Endothelial cell of umbilical vein (primary cell): ENCODE results near the gene CAMTA1. TPM values are rescaled to one million over a fixed set of nuclear protein-coding genes. Genes with fewer than 3 reads are reported as not detected.

Source experiments
- BruUV-seq: library from RNA; stranded (reverse); fragments of 400-500 nt; replicated peaks from 2 replicates; lab custom pipeline; 2021; lab: Mats Ljungman, UMichigan
- CTCF ChIA-PET: fragments of 300-600, 350-600 bp; sonication (Branson Sonifier 250); formaldehyde crosslinking; loops from one replicate; lab custom pipeline; 2021; ENCODE audit warnings: antibody characterized with exemption, inconsistent platforms; lab: Charles Lee
- POLR2A ChIA-PET: fragments of 300-600, 350-600 bp; sonication (Branson Sonifier 250); formaldehyde crosslinking; loops from one replicate; lab custom pipeline; 2021; ENCODE audit warnings: antibody characterized with exemption, inconsistent platforms; lab: Charles Lee
- DNase-seq: peaks from one replicate; pipeline ENCODE4 v3.0.0-alpha.2; 2011; ENCODE audit warnings: low read depth, low spot score
- FAIRE-seq: peaks from 2 replicates; lab custom pipeline; 2011; peaks lifted over from hg19 to GRCh38; lab: Jason Lieb, UNC
- H2AFZ ChIP-seq: 2 replicates; pipeline ENCODE4 v1.6.0; 2012; ENCODE audit warnings: low read depth, low read length, control low read depth, inconsistent platforms
- H3K27ac ChIP-seq: 2 replicates; pipeline ENCODE4 v1.5.1; 2011; ENCODE audit warnings: low read depth, mild to moderate bottlenecking, control low read depth, low read length, moderate library complexity; ENCODE audit not compliant: insufficient read depth
- H3K27me3 ChIP-seq, 2 experiments: 2 replicates each; pipeline versions ENCODE4 v1.6.0 to v1.6.1; 2011; ENCODE audit warnings: low read length in 2 of 2, mixed read lengths in 1 of 2; ENCODE audit not compliant: control insufficient read depth in 2 of 2, insufficient read depth in 2 of 2
- H3K36me3 ChIP-seq, 2 experiments: 2 replicates in 1 of 2; 3 replicates in 1 of 2; pipeline ENCODE4 v1.5.1; 2011; ENCODE audit warnings: low read length in 2 of 2, mild to moderate bottlenecking in 1 of 2, moderate library complexity in 1 of 2; ENCODE audit not compliant: control insufficient read depth in 2 of 2, insufficient read depth in 2 of 2; ENCODE audit errors: extremely low read depth in 1 of 2
- H3K4me1 ChIP-seq: 3 replicates; pipeline ENCODE4 v1.5.1; 2011; ENCODE audit warnings: mild to moderate bottlenecking, low read length; ENCODE audit not compliant: control insufficient read depth, insufficient read depth; ENCODE audit errors: extremely low read depth
- H3K4me2 ChIP-seq: 2 replicates; pipeline ENCODE4 v1.6.1; 2011; ENCODE audit warnings: low read length, control low read depth, mixed read lengths; ENCODE audit not compliant: insufficient read depth
- H3K4me3 ChIP-seq, 3 experiments: fragments of 200-600 bp in 1 of 3; sonication (generic), shearing (Covaris generic) in 1 of 3; replicated peaks in 1 of 3; 2 replicates each; pipeline ENCODE4 v1.5.1; 2011 to 2016; ENCODE audit warnings: control low read depth in 3 of 3, low read length in 3 of 3, mild to moderate bottlenecking in 2 of 3, inconsistent platforms in 1 of 3, low read depth in 1 of 3, moderate library complexity in 1 of 3; ENCODE audit not compliant: insufficient read depth in 1 of 3
- H3K79me2 ChIP-seq: 2 replicates; pipeline ENCODE4 v1.6.0; 2012; ENCODE audit warnings: low read length, inconsistent platforms; ENCODE audit not compliant: control insufficient read depth, insufficient read depth
- H3K9ac ChIP-seq: replicated peaks from 2 replicates; pipeline ENCODE3; 2011; ENCODE audit warnings: low read length, control low read depth; ENCODE audit not compliant: insufficient read depth; ENCODE audit errors: extremely low read depth
- H3K9me1 ChIP-seq: replicated peaks from 3 replicates; pipeline ENCODE4 v1.6.0; 2011; ENCODE audit warnings: mild to moderate bottlenecking, low read length; ENCODE audit not compliant: control insufficient read depth, insufficient read depth; ENCODE audit errors: extremely low read depth
- H3K9me3 ChIP-seq: replicated peaks from 2 replicates; pipeline ENCODE4 v1.5.1; 2012; ENCODE audit warnings: low read length, inconsistent platforms; ENCODE audit not compliant: control insufficient read depth, insufficient read depth
- H4K20me1 ChIP-seq: replicated peaks from 2 replicates; pipeline ENCODE3; 2011; ENCODE audit warnings: mild to moderate bottlenecking, low read length; ENCODE audit not compliant: control insufficient read depth, insufficient read depth; ENCODE audit errors: extremely low read depth
- EZH2 ChIP-seq: IDR thresholded peaks from 2 replicates; pipeline ENCODE4 v1.6.1; 2012; ENCODE audit warnings: borderline replicate concordance, low read depth, mild to moderate bottlenecking, moderate library complexity, low read length, inconsistent platforms; ENCODE audit not compliant: severe bottlenecking
- FOS ChIP-seq: IDR thresholded peaks from 2 replicates; pipeline ENCODE4 v1.6.1; 2011; ENCODE audit warnings: mild to moderate bottlenecking, low read length, moderate library complexity, borderline replicate concordance; ENCODE audit not compliant: insufficient read depth
- GATA2 ChIP-seq: IDR thresholded peaks from 2 replicates; pipeline ENCODE4 v1.7.0; 2011; ENCODE audit warnings: low read depth, mild to moderate bottlenecking, moderate library complexity, mixed read lengths, low read length; ENCODE audit not compliant: insufficient read length, insufficient read depth
- JUN ChIP-seq: IDR thresholded peaks from 2 replicates; pipeline ENCODE4 v1.6.1; 2011; ENCODE audit warnings: borderline replicate concordance, low read depth; ENCODE audit not compliant: insufficient read length, insufficient read depth
- MYC ChIP-seq: IDR thresholded peaks from one replicate; pipeline ENCODE4 v1.6.1; 2011; ENCODE audit warnings: mild to moderate bottlenecking, low read depth, low read length
- POLR2A ChIP-seq: IDR thresholded peaks from 2 replicates; pipeline ENCODE4 v1.6.1; 2012; ENCODE audit warnings: low read depth, mild to moderate bottlenecking, control low read depth, low read length
- POLR2AphosphoS5 ChIP-seq: IDR thresholded peaks from 2 replicates; pipeline ENCODE4 v1.6.1; 2012; ENCODE audit warnings: low read depth, mild to moderate bottlenecking, control low read depth, low read length, moderate library complexity; ENCODE audit not compliant: insufficient read depth
- dilution Hi-C: fragments of 300-500 bp; cut with MboI; formaldehyde crosslinking; loops from one replicate; pipeline ENCODE4 v1.15.0; 2019; ENCODE audit warnings: low sequenced_read_pairs; ENCODE audit not compliant: extremely low pct_ligation_motif_present
- intact Hi-C: fragments of 100-400 bp; cut with micrococcal nuclease; formaldehyde crosslinking; loops from one replicate; pipeline ENCODE4 v1.10.0; 2022
- polyA plus RNA-seq, 4 experiments: library from polyadenylated mRNA; depleted of rRNA in 3 of 4; stranded (reverse) in 3 of 4; unstranded in 1 of 4; fragments of >200 nt; gene quantifications; 2 replicates each; pipeline versions ENCODE4 v1.2.1 to v1.2.3, GENCODE V29; 2011 to 2012; ENCODE audit warnings: missing spikeins in 1 of 4
- total RNA-seq: library from RNA; stranded (reverse); gene quantifications from 2 replicates; pipeline ENCODE4 v1.2.3, GENCODE V29; 2021
- TF ChIP-seq, protein P1 (sequence below): IDR thresholded peaks from 2 replicates; pipeline ENCODE4 v1.6.1; 2011; ENCODE audit not compliant: insufficient read depth, insufficient read length
- TF ChIP-seq, protein P2 (sequence below), 2 donors: IDR thresholded peaks; 1 replicate in 1 of 2; 2 replicates in 1 of 2; pipeline ENCODE4 v1.5.1; 2011; ENCODE audit warnings: low read length in 2 of 2, mild to moderate bottlenecking in 2 of 2, moderate library complexity in 2 of 2, control low read depth in 1 of 2, inconsistent platforms in 1 of 2, low read depth in 1 of 2; ENCODE audit not compliant: insufficient read depth in 1 of 2; ENCODE audit errors: extremely low read depth in 1 of 2

CAMTA1 gene
- total and polyA plus RNA-seq, 2 donors (not counting 3 experiments of a cell fraction or from before 2014, with no cell fraction given): 50.8 to 92.7 TPM

DNA sequence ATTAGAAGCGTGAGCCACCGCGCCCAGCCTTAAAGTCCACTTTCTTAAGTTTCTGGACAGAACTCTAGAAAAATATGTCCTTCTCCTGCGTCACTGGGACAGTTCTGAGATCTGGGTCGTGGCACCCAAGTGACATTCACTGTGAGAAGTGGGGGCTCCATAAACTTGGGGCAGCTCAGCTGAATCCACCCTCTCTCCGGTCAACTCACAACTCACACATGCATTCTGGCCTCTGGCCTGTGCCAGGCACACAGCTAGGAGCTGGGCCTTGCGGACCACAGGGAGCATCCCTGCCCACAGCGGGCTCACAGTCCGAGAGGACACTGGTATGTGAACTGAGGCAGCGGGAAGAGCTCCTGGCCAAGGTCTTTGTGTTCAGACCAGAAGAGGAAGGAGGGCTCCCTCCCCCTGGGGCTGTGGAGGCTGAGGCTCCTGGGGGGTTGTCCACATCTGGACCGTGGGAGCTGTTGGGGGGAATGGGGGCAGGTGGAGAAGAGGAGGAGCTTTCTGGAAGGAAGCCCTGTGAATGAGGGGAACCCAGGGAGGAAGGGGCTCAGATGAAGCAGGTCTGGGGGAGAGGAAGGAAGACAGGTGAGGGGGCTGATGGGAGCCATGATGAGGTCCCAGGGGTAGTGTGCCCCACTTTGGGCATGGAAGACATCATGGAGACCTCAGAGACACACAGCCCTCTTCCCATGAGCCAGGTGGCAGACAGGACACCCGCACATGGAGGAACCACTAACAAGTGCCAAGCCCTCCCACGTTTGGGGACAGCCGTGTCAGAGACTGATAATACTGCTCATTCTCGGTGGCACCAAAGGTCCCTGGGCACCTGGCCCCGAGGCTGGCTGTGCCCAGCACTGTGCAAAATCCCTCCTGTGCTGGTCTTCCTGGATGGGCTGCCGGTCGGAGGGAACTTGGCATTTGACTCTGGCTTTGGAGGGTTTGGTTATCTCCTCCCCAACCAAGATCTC, 794.9 kb downstream of the CAMTA1 start:
- DNase-seq (no peak), FAIRE-seq (no peak)
- H2AFZ ChIP-seq: no peak overlapping the region
- H4K20me1 ChIP-seq: no peaks in the 10 kb centered on the region
- H3K9me1 ChIP-seq: no peaks in the 10 kb centered on the region
- POLR2A ChIA-PET: no interaction called here
- TF ChIP-seq, protein P1, sequence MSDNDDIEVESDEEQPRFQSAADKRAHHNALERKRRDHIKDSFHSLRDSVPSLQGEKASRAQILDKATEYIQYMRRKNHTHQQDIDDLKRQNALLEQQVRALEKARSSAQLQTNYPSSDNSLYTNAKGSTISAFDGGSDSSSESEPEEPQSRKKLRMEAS: no peak
- no peak for TF ChIP-seq POLR2A
- TF ChIP-seq MYC: no peak
- H3K9me3 ChIP-seq: no peaks in the 10 kb centered on the region
- no peak overlapping the region for H3K4me2 ChIP-seq
- dilution Hi-C loops: no loop called here
- no peaks in the 10 kb centered on the region for H3K79me2 ChIP-seq
- H3K4me1 ChIP-seq: no peaks in the 10 kb centered on the region
- no peak overlapping the region for H3K9ac ChIP-seq
- no peak overlapping the region for H3K4me3 ChIP-seq
- H3K36me3 ChIP-seq: no peaks in the 10 kb centered on the region
- intact Hi-C loops: no loop called here
- BruUV-seq: no TSS peak
- no peak overlapping the region for H3K27ac ChIP-seq
- CTCF ChIA-PET: interaction anchor here (0.7 kb wide), 1 partner anchor 537 kb away, joined by 3 read pairs; no protein-coding TSS in a partner anchor
- no peaks in the 10 kb centered on the region for H3K27me3 ChIP-seq

DNA sequence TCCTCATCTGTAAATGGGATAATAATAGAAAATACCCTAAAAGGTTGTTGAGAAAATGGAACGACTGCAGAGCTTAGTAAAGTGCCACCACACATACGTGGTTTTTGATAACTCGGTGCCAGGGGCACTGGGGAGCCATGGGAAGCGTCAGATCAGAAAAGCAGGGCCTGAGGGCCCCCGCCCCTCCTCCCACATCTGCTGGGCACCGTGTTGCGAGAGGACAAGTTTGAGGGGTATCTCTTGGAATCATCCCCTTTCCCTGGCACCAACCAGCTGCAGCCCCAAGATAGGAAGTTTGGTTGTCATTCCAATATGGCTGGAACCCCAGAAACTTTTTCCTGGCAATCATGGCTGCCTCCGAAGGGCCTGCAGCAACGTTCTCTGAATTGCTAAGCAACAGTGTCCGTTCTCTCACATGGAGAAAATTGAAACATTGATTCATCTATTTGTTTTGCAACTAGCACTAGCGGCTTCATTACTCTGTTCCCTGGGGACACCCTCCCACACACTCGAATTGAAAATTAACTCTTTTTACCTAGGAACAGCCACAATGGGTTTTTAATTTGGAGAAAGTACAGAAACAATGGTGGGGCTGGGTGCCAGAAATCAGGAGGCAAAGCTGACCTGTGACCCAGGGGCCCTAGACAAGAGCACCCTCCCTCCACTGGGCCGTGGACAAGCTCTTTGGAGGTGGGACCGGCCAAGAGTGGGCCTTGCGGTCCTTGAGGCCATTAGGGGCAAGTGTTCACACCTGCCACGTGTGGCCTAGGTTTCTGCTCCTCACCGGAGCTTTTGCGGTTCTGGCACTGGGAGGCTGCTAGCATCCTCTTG, 795.9 kb downstream of the CAMTA1 start:
- dilution Hi-C loops (no loop called here), intact Hi-C loops (loop anchor here (1.0 kb wide), 1 partner anchor 66 kb away; no protein-coding TSS in a partner anchor)
- TF ChIP-seq, protein P2, sequence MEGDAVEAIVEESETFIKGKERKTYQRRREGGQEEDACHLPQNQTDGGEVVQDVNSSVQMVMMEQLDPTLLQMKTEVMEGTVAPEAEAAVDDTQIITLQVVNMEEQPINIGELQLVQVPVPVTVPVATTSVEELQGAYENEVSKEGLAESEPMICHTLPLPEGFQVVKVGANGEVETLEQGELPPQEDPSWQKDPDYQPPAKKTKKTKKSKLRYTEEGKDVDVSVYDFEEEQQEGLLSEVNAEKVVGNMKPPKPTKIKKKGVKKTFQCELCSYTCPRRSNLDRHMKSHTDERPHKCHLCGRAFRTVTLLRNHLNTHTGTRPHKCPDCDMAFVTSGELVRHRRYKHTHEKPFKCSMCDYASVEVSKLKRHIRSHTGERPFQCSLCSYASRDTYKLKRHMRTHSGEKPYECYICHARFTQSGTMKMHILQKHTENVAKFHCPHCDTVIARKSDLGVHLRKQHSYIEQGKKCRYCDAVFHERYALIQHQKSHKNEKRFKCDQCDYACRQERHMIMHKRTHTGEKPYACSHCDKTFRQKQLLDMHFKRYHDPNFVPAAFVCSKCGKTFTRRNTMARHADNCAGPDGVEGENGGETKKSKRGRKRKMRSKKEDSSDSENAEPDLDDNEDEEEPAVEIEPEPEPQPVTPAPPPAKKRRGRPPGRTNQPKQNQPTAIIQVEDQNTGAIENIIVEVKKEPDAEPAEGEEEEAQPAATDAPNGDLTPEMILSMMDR (IDR thresholded peaks at IDR 0.05; ENCODE audit: extremely low read depth in 1 of 2, insufficient read depth in 1 of 2, low read depth in 1 of 2, low read length in 2 of 2): no peak
- TF ChIP-seq FOS (no peak), POLR2AphosphoS5 (no peak), JUN (no peak), POLR2A (no peak), EZH2 (no peak), MYC (no peak), GATA2 (no peak)
- TF ChIP-seq, protein P1: no peak
- Histone ChIP-seq H3K36me3 (no peaks in the 10 kb centered on the region), H3K4me2 (no peak overlapping the region), H3K9me3 (no peaks in the 10 kb centered on the region), H3K9ac (no peak overlapping the region), H3K4me3 (no peak overlapping the region), H3K9me1 (no peaks in the 10 kb centered on the region), H3K4me1 (no peaks in the 10 kb centered on the region), H2AFZ (no peak overlapping the region), H3K79me2 (no peaks in the 10 kb centered on the region), H3K27ac (no peak overlapping the region), H3K27me3 (no peaks in the 10 kb centered on the region), H4K20me1 (no peaks in the 10 kb centered on the region)
- POLR2A ChIA-PET: no interaction called here
- DNase-seq: no peak
- BruUV-seq: no TSS peak
- FAIRE-seq: no peak
- CTCF ChIA-PET: interaction anchor here (0.8 to 2.0 kb wide), 5 partner anchors 13 to 539 kb away, joined by 3 to 15 read pairs (median 5); no protein-coding TSS in a partner anchor
